ENCODE measurements around the gene PIP5K1B.

GRCh38 chr9:68704814-68705530 is at the start of gene PIP5K1B:
- TF ChIP-seq MAX (IDR thresholded peaks at IDR 0.05) (no peak), CTCF (IDR thresholded peaks at IDR 0.05; ENCODE audit: low read depth, low read length, missing input control) (no peak), SP1 (IDR thresholded peaks at IDR 0.05) (no peak), GABPA (IDR thresholded peaks at IDR 0.05 in 1 of 2, conservative IDR thresholded peaks at IDR 0.05 in 1 of 2) (no peak), YY1 (IDR thresholded peaks at IDR 0.05) (no peak)
